Neural cell (in vitro differentiated cells): Measurements from ENCODE around the gene TAGLN. TPM values are rescaled to one million over a fixed set of nuclear protein-coding genes. Genes with fewer than 3 reads are reported as not detected.

Source experiments
- H2AFZ ChIP-seq: fragments of 200-600, 300-800 bp; sonication (generic), shearing (Covaris generic); 2 replicates; pipeline ENCODE4 v1.6.0; 2014; ENCODE audit warnings: low read depth, mild to moderate bottlenecking, antibody characterized with exemption, low read length, moderate library complexity
- H3F3A ChIP-seq: fragments of 200-600 bp; shearing (Covaris generic); 2 replicates; pipeline ENCODE4 v1.6.1; 2016; ENCODE audit warnings: mild to moderate bottlenecking, moderate library complexity, mixed read lengths, antibody characterized with exemption, low read length; ENCODE audit not compliant: insufficient read depth, poor library complexity, severe bottlenecking
- H3K27ac ChIP-seq: fragments of 200-600, 300-800 bp; sonication (generic), shearing (Covaris generic); 2 replicates; pipeline ENCODE4 v1.5.1; 2014; ENCODE audit warnings: mild to moderate bottlenecking, low read length, moderate library complexity
- H3K27me3 ChIP-seq: fragments of 300-800, 200-600 bp; sonication (generic), shearing (Covaris generic); 2 replicates; pipeline ENCODE4 v1.6.0; 2014; ENCODE audit warnings: mild to moderate bottlenecking, low read depth, low read length, moderate library complexity; ENCODE audit not compliant: insufficient read depth
- H3K36me3 ChIP-seq: fragments of 300-800, 200-600 bp; sonication (generic), shearing (Covaris generic); 2 replicates; pipeline ENCODE4 v1.5.1; 2014; ENCODE audit warnings: mild to moderate bottlenecking, antibody characterized with exemption, low read length, moderate library complexity; ENCODE audit not compliant: insufficient read depth
- H3K4me2 ChIP-seq: fragments of 300-800, 200-600 bp; sonication (generic), shearing (Covaris generic); 2 replicates; pipeline ENCODE4 v1.6.0; 2014; ENCODE audit warnings: mild to moderate bottlenecking, low read length
- H3K4me3 ChIP-seq: fragments of 300-800, 200-600 bp; sonication (generic), shearing (Covaris generic); 2 replicates; pipeline ENCODE4 v1.5.1; 2014; ENCODE audit warnings: mild to moderate bottlenecking, low read length, moderate library complexity
- H3K79me2 ChIP-seq: fragments of 200-600 bp; shearing (Covaris generic); replicated peaks from 2 replicates; pipeline ENCODE4 v1.6.0; 2014; ENCODE audit warnings: mild to moderate bottlenecking, low read length, moderate library complexity; ENCODE audit not compliant: insufficient read depth
- H3K9ac ChIP-seq: fragments of 300-800, 200-600 bp; sonication (generic), shearing (Covaris generic); 2 replicates; pipeline ENCODE4 v1.6.1; 2016; ENCODE audit warnings: mild to moderate bottlenecking, low read length, mixed read lengths
- H3K9me2 ChIP-seq: fragments of 200-600 bp; shearing (Covaris generic); 2 replicates; pipeline ENCODE4 v1.6.1; 2016; ENCODE audit warnings: mild to moderate bottlenecking, low read length, mixed read lengths; ENCODE audit not compliant: insufficient read depth
- H3K9me3 ChIP-seq: fragments of 200-600, 300-800 bp; sonication (generic), shearing (Covaris generic); 2 replicates; pipeline ENCODE4 v1.6.1; 2016; ENCODE audit warnings: mild to moderate bottlenecking, mixed run types, low read length, moderate library complexity, mixed read lengths
- H4K20me1 ChIP-seq: fragments of 200-600 bp; shearing (Covaris generic); 2 replicates; pipeline ENCODE4 v1.6.1; 2016; ENCODE audit warnings: mild to moderate bottlenecking, mixed run types; ENCODE audit not compliant: insufficient read depth
- CTCF ChIP-seq: fragments of 450-650 bp; IDR thresholded peaks from 2 replicates; pipeline ENCODE4 v1.5.1; 2014; ENCODE audit warnings: antibody characterized with exemption, mild to moderate bottlenecking, moderate library complexity; ENCODE audit not compliant: poor library complexity, severe bottlenecking
- EP300 ChIP-seq: fragments of 450-650 bp; conservative IDR thresholded peaks from 2 replicates; pipeline ENCODE4 v1.6.1; 2014; ENCODE audit warnings: antibody characterized with exemption, mild to moderate bottlenecking, moderate library complexity; ENCODE audit not compliant: poor library complexity, severe bottlenecking
- EZH2 ChIP-seq: fragments of 200-600, 300-800 bp; shearing (Covaris generic), sonication (generic); IDR thresholded peaks from 2 replicates; pipeline ENCODE4 v1.6.1; 2014; ENCODE audit warnings: antibody characterized with exemption, low read length, borderline replicate concordance, mild to moderate bottlenecking; ENCODE audit not compliant: insufficient read depth, poor library complexity, severe bottlenecking
- MXI1 ChIP-seq: fragments of 450-650 bp; conservative IDR thresholded peaks from 2 replicates; pipeline ENCODE4 v1.6.1; 2014; ENCODE audit warnings: antibody characterized with exemption, mild to moderate bottlenecking; ENCODE audit not compliant: poor library complexity, severe bottlenecking
- POLR2AphosphoS5 ChIP-seq: IDR thresholded peaks from 2 replicates; pipeline ENCODE4 v1.6.1; 2012
- RAD21 ChIP-seq: fragments of 450-650 bp; conservative IDR thresholded peaks from 2 replicates; pipeline ENCODE4 v1.6.1; 2014; ENCODE audit warnings: antibody characterized with exemption, mild to moderate bottlenecking, moderate library complexity
- REST ChIP-seq: IDR thresholded peaks from 2 replicates; pipeline ENCODE4 v1.6.1; 2012; ENCODE audit warnings: borderline replicate concordance
- SMC3 ChIP-seq: fragments of 450-650 bp; conservative IDR thresholded peaks from 2 replicates; pipeline ENCODE4 v1.6.1; 2014; ENCODE audit warnings: antibody characterized with exemption, mild to moderate bottlenecking, moderate library complexity; ENCODE audit not compliant: poor library complexity
- TAF1 ChIP-seq: IDR thresholded peaks from 2 replicates; pipeline ENCODE4 v1.6.1; 2012; ENCODE audit warnings: low read depth
- polyA plus RNA-seq: library from polyadenylated mRNA; depleted of rRNA; stranded (reverse); fragments of >200 nt; gene quantifications from 2 replicates; pipeline ENCODE4 v1.2.3, GENCODE V29; 2014

The TAGLN gene
- polyA plus RNA-seq, 1 donor from 2014 or later, result 15.7 TPM

- H3K27me3 ChIP-seq, result no peaks in the 10 kb centered on the region
- no peaks in the 10 kb centered on the region for H3K79me2 ChIP-seq
- H3K9me2 ChIP-seq, result no peaks in the 10 kb centered on the region
- H3F3A ChIP-seq, result no peaks in the 10 kb centered on the region
- no peaks in the 10 kb centered on the region for H3K9me3 ChIP-seq
- no peak overlapping the region for H3K9ac ChIP-seq
- H3K4me3 ChIP-seq, result no peak overlapping the region
- H4K20me1 ChIP-seq, result no peaks in the 10 kb centered on the region
- no peaks in the 10 kb centered on the region for H3K36me3 ChIP-seq
- no peak overlapping the region for H3K4me2 ChIP-seq
- H2AFZ ChIP-seq, result no peak overlapping the region
- H3K27ac ChIP-seq, result no peak overlapping the region
- no peak for TF ChIP-seq POLR2AphosphoS5
- TF ChIP-seq CTCF, result no peak
- TF ChIP-seq EP300, result no peak
- no peak for TF ChIP-seq REST
- TF ChIP-seq EZH2, result no peak
- TF ChIP-seq MXI1, result no peak
- no peak for TF ChIP-seq RAD21
- TF ChIP-seq SMC3, result no peak
- TF ChIP-seq TAF1, result no peak
Measured at GRCh38 chr11:117193130-117194020, 5.8 kb upstream of the TAGLN start.

GRCh38 chr11:117194267-117194666, 4.9 kb upstream of the TAGLN start:
- Histone ChIP-seq H3K9me2 (no peaks in the 10 kb centered on the region), H3K9me3 (no peaks in the 10 kb centered on the region), H3F3A (no peaks in the 10 kb centered on the region), H3K27me3 (no peaks in the 10 kb centered on the region), H3K79me2 (no peaks in the 10 kb centered on the region), H3K27ac (no peak overlapping the region), H3K4me3 (no peak overlapping the region), H2AFZ (no peak overlapping the region), H3K4me2 (no peak overlapping the region), H3K9ac (no peak overlapping the region), H3K36me3 (no peaks in the 10 kb centered on the region), H4K20me1 (no peaks in the 10 kb centered on the region)
- no peak for TF ChIP-seq SMC3
- no peak for TF ChIP-seq CTCF
- no peak for TF ChIP-seq POLR2AphosphoS5
- no peak for TF ChIP-seq EP300
- no peak for TF ChIP-seq RAD21
- no peak for TF ChIP-seq TAF1
- no peak for TF ChIP-seq MXI1
